Measurements from ENCODE around the gene FMO1. TPM values are rescaled to one million over a fixed set of nuclear protein-coding genes. Genes with fewer than 3 reads are reported as not detected.

Gene FMO1
- total RNA-seq, 1 donor from 2014 or later, result 1.1 TPM

- peaks cover 10% of the 10 kb centered on the region for H3K4me1 Mint-ChIP-seq
- H3K27ac Mint-ChIP-seq, result no peak overlapping the region
- POLR2A ChIA-PET, result no interaction called here
- no peak for ATAC-seq (ENCODE audit: low read depth)
- intact Hi-C loops (cut with micrococcal nuclease), result no loop called here
- H3K36me3 Mint-ChIP-seq (ENCODE audit: low read depth), result no peaks in the 10 kb centered on the region
- H3K4me3 Mint-ChIP-seq, result no peak overlapping the region
- TF ChIP-seq CTCF (IDR thresholded peaks at IDR 0.05), result no peak
- no peaks in the 10 kb centered on the region for H3K9me3 Mint-ChIP-seq
- peaks cover 4% of the 10 kb centered on the region for H3K27me3 Mint-ChIP-seq
- DNase-seq, result no peak
- CTCF ChIA-PET, result interaction anchor here (0.7 to 1.5 kb wide), 2 partner anchors 11 to 57 kb away, joined by 3 to 8 read pairs; partner anchors contain the start of gene FMO4
These were observed 8.8 kb downstream of the FMO1 start for GRCh38 chr1:171256940-171257606.

- Mint-ChIP-seq H3K27me3 (no peaks in the 10 kb centered on the region), H3K9me3 (no peaks in the 10 kb centered on the region), H3K4me1 (peaks cover 5% of the 10 kb centered on the region), H3K36me3 (ENCODE audit: low read depth) (no peaks in the 10 kb centered on the region), H3K4me3 (no peak overlapping the region), H3K27ac (no peak overlapping the region)
- intact Hi-C loops (cut with micrococcal nuclease), result no loop called here
- ChIA-PET POLR2A (no interaction called here), CTCF (interaction anchor here (1.5 kb wide), 1 partner anchor 12 kb away, joined by 8 read pairs; no protein-coding TSS in a partner anchor)
- no peak for TF ChIP-seq CTCF (IDR thresholded peaks at IDR 0.05)
- DNase-seq, result no peak
- ATAC-seq (ENCODE audit: low read depth), result no peak
These were observed 9.3 kb downstream of the FMO1 start for GRCh38 chr1:171257607-171258076.

GRCh38 chr1:171258429-171258828 is 10.1 kb downstream of the FMO1 start:
- no peak for ATAC-seq (ENCODE audit: low read depth)
- no peaks in the 10 kb centered on the region for H3K27me3 Mint-ChIP-seq
- H3K9me3 Mint-ChIP-seq, result no peaks in the 10 kb centered on the region
- ChIA-PET POLR2A (no interaction called here), CTCF (no interaction called here)
- no peak overlapping the region for H3K4me3 Mint-ChIP-seq
- H3K36me3 Mint-ChIP-seq (ENCODE audit: low read depth), result no peaks in the 10 kb centered on the region
- no peaks in the 10 kb centered on the region for H3K4me1 Mint-ChIP-seq
- H3K27ac Mint-ChIP-seq, result no peak overlapping the region
- TF ChIP-seq CTCF (IDR thresholded peaks at IDR 0.05), result no peak
- DNase-seq, result no peak
- intact Hi-C loops (cut with micrococcal nuclease), result no loop called here

GRCh38 chr1:171258943-171259342 is 10.6 kb downstream of the FMO1 start:
- no peak overlapping the region for H3K4me3 Mint-ChIP-seq
- no peaks in the 10 kb centered on the region for H3K36me3 Mint-ChIP-seq (ENCODE audit: low read depth)
- H3K27me3 Mint-ChIP-seq, result no peaks in the 10 kb centered on the region
- no peak overlapping the region for H3K27ac Mint-ChIP-seq
- DNase-seq, result no peak
- ChIA-PET CTCF (no interaction called here), POLR2A (no interaction called here)
- H3K9me3 Mint-ChIP-seq, result no peaks in the 10 kb centered on the region
- no peak for TF ChIP-seq CTCF (IDR thresholded peaks at IDR 0.05)
- ATAC-seq (ENCODE audit: low read depth), result no peak
- intact Hi-C loops (cut with micrococcal nuclease), result no loop called here
- H3K4me1 Mint-ChIP-seq, result no peaks in the 10 kb centered on the region

GRCh38 chr1:171261336-171261735 is 13.0 kb downstream of the FMO1 start:
- no peak for TF ChIP-seq CTCF (IDR thresholded peaks at IDR 0.05)
- POLR2A ChIA-PET, result no interaction called here

More at GRCh38 chr1:171261336-171261735, 13.0 kb downstream of the FMO1 start:
- Mint-ChIP-seq H3K36me3 (ENCODE audit: low read depth) (no peaks in the 10 kb centered on the region), H3K9me3 (no peaks in the 10 kb centered on the region), H3K27ac (no peak overlapping the region), H3K27me3 (no peaks in the 10 kb centered on the region), H3K4me3 (no peak overlapping the region), H3K4me1 (no peaks in the 10 kb centered on the region)
- CTCF ChIA-PET, result no interaction called here
- ATAC-seq (ENCODE audit: low read depth) (no peak), DNase-seq (no peak)
- intact Hi-C loops (cut with micrococcal nuclease), result no loop called here

Data from activated B cell treated with CpG ODN at 0.5 μM for 24 hours (primary cell).